Activated CD4-positive, alpha-beta T cell treated with anti-CD3 and anti-CD28 coated beads for 1 hour (primary cell): ENCODE results near the gene TCF7L2.

Source experiments
- DNase-seq: peaks from one replicate; pipeline ENCODE4 v3.0.0-alpha.2; 2020

The TCF7L2 gene

DNA sequence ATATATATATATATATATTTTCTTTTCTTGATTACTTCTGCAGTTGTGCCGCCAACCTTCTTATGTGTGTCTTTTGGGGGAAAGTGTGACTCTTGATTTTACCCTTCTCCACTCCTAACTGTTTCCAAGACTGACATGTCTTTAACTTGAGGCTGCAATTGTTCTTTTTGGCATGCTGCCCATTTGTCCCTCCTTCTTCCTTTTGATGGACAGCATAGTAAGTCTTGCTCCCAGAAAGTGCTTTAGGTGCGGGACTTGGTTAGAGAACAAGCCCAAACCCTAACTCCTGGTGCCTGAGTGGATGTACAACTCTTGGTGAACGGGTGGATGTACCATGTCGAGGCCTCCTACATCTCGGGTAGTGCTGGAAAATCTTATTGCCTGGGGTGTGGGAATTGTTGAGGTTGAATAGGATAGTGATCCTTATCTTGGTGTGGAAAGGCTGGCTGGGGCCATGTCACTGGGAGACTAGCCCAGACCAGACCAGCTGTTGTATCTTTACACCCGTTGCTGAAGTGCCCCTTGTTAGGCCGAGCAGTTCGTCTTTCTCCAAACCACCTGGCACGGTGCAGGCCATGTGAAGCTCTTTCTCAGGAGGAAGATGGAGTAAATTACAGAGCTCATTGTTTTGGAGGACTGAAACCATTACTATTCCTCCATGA is 16.3 kb downstream of the TCF7L2 start:
- no peak for DNase-seq

DNA sequence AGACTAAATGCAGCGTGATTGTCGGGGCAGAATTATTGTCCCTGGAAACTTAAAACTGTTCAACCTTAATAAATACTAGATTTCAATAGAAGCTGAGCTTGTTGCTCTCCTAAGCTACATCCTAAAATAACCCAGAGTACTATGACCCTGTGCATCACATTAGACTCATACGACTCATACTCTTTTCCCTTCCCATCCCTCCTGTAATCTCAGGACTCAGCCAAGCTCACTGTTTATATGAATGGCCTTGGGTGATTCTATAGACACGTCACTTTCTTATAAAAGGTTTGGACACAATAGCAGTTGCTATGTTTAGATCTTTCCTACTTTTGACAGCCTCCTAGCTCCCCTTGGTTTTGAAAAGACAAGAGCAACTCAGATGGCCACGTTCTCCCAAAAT is 17.2 kb downstream of the TCF7L2 start:
- no peak for DNase-seq

GRCh38 chr10:112969131-112969530 is 19.1 kb downstream of the TCF7L2 start:
- DNase-seq, result no peak

DNA sequence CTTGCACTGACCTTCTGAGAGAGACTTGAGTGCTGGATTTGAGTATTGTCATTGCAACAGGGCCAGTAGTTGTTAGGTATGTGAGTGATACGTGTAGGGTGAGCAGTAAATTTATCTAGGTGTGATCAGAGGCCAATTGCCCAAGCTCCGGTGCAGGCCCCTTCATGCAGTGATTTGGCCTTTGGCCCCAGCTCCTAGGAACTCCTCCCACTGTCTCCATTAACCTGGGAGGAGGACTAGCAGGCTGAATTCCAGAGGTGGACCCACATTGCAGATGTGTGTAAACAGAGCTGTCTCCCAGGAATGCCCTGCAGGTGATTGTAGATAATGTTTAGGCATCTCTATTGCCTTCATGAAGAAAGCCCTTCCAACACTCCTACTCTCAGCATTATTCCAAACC is 19.5 kb downstream of the TCF7L2 start:
- DNase-seq, result no peak

- no peak for DNase-seq
Measured at GRCh38 chr10:112970021-112970420, 20.0 kb downstream of the TCF7L2 start.

DNA sequence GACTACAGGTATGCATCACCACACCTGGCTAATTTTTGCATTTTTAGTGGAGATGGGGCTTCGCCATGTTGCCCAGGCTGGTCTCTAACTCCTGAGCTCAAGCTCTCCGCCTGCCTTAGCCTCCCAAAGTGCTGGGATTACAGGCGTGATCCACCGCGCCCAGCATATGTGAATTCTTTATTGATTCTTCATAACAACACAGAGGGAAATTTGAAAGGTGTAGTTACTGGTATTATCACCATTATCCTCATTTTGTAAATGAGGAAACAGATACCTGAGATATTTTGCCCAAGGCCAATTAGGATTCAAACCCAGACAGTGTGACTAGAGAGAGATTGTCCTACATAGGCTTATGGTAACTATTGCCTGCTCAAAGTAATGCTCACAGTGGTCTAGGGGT is 22.6 kb downstream of the TCF7L2 start:
- no peak for DNase-seq

- no peak for DNase-seq
Measured at GRCh38 chr10:112973046-112973445, 23.0 kb downstream of the TCF7L2 start.

- no peak for DNase-seq
Measured at GRCh38 chr10:112973805-112974204, 23.8 kb downstream of the TCF7L2 start.

GRCh38 chr10:112977426-112977898 is 27.4 kb downstream of the TCF7L2 start:
- DNase-seq, result no peak

DNA sequence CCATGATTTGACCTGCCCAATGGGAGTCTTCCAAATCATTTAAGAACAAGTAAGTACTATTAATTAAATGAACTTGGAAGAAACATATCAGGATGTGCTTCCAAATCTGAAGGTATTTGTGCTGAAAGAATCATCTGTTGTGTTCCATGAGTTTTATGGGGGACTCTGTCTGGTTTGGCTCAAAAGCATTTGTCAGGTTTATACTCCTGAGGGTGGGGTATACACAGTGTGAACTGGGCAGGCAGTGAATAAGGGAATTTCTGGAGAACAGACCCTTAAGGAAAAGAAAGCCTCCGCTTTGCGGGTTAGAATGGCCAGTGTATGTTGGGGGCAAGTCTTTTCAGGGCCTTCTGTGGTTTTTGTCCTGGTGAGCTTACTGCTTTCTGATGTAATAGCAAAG is 29.9 kb downstream of the TCF7L2 start:
- no peak for DNase-seq

GRCh38 chr10:112980937-112981336 is 30.9 kb downstream of the TCF7L2 start:
- no peak for DNase-seq

DNA sequence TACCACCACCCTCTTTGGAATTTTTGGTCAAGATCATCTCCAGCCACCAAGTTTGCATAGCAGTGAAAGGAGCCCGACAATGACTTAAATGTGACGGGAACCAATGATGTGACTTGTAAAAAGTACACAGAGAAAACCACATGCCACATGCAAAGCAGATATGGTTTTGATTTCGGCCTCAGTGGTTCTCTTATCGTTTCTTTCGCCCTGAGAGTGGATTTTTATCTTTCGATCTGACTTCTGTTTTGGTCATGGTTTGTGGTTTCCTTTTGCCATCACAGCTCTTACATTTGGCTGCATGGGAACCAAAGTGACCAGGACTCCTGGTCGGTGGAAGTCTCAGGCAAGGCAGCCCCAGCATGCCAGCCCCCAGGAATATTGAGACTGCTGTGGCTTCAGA is 31.5 kb downstream of the TCF7L2 start:
- DNase-seq, result no peak

DNA sequence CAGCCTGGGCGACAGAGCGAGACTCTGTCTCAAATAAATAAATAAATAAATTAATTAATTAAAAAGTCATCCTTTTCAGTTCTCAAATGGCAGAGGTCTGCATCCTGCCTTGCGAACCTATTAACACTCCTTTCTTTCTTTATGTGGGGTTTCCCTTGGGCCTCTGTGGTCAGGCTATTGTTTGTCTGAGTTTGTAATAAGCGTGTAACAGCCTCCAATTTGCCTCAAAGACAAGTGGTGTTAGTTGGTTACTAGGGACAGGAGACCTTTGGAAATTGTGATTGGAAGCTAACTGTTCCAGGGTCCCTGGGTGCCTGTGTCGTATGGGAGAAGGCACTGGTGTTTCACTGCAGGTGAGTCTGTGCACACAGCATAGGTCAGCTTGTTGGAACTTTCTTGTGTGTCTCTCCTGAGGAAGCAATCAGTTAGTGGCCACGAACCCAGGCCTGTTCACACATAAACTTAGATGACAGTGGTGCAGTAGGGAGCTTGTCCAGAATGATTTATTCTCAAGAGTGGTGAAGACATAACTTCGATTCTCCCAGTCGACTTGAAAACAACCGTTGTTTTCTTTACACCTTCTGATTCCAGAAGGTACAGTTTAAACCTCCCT is 33.5 kb downstream of the TCF7L2 start:
- no peak for DNase-seq

GRCh38 chr10:112984756-112985155 is 34.7 kb downstream of the TCF7L2 start:
- DNase-seq, result no peak

GRCh38 chr10:112985690-112986543 is 35.9 kb downstream of the TCF7L2 start:
- no peak for DNase-seq

DNA sequence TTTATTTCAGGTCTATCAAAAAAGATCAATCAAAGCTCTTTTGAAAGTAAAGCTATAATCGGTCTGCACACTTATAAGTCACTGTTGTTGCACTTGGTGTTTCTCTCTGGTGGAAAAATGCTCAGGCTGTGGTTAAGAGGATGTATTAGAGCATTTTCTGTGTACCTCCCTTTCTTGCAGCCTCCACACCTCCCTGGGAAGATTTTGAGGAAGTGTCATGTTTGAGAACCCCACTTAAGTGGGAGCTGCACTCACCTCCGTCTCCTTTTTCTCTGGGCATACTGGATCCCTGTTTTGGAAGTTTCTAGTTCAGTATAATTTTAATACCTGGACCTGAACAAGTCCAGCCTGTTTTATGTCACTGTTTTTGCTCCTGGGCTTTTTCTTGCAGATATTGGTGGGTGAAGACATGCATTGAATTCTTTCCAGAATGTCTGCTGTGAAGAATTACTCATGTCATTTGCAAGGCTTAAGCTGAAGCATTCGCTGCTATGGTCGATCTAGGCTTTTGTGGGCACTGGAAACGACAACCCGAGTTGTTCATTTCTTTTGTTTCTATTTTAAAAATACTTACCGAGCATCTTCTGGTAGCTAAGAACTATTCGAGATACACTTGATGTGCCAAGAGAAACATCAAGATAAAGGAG is 36.6 kb downstream of the TCF7L2 start:
- no peak for DNase-seq

DNA sequence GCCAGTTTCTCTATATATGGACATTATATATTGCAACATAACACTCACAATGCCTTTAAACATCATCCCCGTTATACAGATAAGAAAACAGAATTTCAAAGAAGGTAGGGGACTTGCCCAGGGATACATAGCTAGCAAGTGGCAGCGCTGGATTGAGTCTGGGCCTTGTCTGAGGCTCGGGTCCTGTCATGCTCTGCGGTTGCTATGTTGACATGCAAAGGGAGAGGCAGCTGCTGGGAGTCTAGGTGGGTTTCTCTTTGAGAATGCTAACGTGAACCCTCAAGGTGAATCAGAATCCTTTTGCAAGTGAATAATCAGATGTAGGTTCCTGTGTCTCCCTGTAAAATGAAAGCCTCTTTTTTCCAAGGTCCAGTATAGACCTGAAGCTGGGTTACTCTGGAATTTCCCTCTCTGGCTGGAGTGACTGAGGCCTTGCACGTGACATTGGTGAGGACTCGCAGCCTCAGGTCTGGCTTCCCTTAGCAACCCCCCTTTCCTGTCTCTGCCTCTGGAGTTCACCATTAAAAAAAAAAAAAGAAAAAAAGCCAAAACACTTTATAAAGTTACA is 38.9 kb downstream of the TCF7L2 start:
- DNase-seq, result no peak

GRCh38 chr10:112989826-112990225 is 39.8 kb downstream of the TCF7L2 start:
- no peak for DNase-seq

- no peak for DNase-seq
Measured at GRCh38 chr10:112990271-112990670, 40.2 kb downstream of the TCF7L2 start.

GRCh38 chr10:112991888-112992491 is 41.9 kb downstream of the TCF7L2 start:
- DNase-seq, result no peak

- no peak for DNase-seq
Measured at GRCh38 chr10:112996462-112996861, 46.4 kb downstream of the TCF7L2 start.

DNA sequence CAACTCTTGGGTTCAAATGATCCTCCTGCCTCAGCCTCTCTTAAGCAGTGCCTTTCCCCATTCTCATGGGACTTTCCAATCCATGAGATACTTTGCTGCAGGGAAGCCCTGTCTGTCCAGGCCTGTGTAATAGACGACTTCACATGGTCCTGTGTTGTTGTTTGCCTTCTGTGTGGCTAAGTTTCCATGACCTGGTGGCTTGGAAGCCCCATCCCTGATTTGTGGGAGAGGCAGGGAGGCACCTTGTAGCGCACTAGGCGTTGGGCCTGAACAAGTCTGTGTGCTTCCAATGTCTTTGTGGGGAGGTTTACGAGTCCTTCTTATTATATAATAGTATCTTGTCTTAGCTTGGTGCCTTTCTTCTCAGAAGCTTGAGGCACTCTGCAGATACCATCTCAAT is 49.1 kb downstream of the TCF7L2 start:
- DNase-seq, result no peak

DNA sequence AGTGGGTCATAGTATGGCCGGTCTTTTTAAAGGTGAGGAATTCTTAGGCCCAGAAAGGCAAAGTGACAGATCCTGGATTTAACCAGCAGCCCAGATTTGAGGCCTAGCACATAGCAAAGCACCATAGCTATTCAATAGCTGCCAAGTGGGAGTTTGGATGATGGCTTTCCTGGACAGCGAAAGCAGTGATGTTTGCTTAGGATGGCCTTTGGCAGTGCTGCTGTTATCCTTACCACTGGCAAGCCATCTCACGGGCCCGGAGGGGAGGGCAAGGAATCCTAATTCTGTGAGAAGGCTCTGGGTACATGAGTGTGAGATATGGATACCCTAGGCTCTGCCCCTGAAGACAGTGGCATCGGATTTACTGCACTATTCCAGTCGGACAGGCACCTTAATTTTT is 50.4 kb downstream of the TCF7L2 start:
- no peak for DNase-seq
